Measurements from ENCODE around the gene RAB6B.

Gene RAB6B

DNA sequence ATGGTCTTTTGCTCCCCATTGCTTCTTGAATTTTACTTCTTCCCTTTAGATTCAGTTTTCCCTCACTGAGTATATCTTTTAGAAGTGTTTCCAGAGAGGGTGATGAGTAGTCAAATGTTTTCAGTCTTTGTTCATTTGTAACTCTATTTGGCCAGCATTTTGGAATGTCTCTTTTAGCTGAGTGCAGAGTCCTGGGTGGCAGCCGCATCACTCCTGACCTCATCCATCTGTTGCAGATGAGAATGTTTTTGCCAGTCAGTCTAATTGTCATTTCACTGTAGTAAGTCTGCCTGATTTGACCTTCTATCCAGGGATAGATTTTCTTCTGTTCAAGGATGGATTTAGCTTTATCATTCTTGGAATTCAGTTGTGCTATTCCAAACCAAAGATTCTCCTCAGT, 82.8 kb downstream of the RAB6B start:
- H3K36me3 ChIP-seq (ENCODE audit: control insufficient read depth, insufficient read depth, low read length): no peaks in the 10 kb centered on the region
- no peaks in the 10 kb centered on the region for H3K4me1 ChIP-seq
- H3K9ac ChIP-seq: no peak overlapping the region
- H3K79me2 ChIP-seq: no peaks in the 10 kb centered on the region
- H3K27me3 ChIP-seq (ENCODE audit: control insufficient read depth, insufficient read depth, low read length): no peaks in the 10 kb centered on the region
- TF ChIP-seq, protein P1, sequence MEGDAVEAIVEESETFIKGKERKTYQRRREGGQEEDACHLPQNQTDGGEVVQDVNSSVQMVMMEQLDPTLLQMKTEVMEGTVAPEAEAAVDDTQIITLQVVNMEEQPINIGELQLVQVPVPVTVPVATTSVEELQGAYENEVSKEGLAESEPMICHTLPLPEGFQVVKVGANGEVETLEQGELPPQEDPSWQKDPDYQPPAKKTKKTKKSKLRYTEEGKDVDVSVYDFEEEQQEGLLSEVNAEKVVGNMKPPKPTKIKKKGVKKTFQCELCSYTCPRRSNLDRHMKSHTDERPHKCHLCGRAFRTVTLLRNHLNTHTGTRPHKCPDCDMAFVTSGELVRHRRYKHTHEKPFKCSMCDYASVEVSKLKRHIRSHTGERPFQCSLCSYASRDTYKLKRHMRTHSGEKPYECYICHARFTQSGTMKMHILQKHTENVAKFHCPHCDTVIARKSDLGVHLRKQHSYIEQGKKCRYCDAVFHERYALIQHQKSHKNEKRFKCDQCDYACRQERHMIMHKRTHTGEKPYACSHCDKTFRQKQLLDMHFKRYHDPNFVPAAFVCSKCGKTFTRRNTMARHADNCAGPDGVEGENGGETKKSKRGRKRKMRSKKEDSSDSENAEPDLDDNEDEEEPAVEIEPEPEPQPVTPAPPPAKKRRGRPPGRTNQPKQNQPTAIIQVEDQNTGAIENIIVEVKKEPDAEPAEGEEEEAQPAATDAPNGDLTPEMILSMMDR (IDR thresholded peaks at IDR 0.05): no peak
- no peak overlapping the region for H3K4me3 ChIP-seq (ENCODE audit: low read depth, low read length)
- H3K4me2 ChIP-seq (ENCODE audit: low read length): no peak overlapping the region
- H3K9me3 ChIP-seq (ENCODE audit: control insufficient read depth, low read length): no peaks in the 10 kb centered on the region
- H2AFZ ChIP-seq: no peak overlapping the region
- H3K27ac ChIP-seq: no peak overlapping the region

DNA sequence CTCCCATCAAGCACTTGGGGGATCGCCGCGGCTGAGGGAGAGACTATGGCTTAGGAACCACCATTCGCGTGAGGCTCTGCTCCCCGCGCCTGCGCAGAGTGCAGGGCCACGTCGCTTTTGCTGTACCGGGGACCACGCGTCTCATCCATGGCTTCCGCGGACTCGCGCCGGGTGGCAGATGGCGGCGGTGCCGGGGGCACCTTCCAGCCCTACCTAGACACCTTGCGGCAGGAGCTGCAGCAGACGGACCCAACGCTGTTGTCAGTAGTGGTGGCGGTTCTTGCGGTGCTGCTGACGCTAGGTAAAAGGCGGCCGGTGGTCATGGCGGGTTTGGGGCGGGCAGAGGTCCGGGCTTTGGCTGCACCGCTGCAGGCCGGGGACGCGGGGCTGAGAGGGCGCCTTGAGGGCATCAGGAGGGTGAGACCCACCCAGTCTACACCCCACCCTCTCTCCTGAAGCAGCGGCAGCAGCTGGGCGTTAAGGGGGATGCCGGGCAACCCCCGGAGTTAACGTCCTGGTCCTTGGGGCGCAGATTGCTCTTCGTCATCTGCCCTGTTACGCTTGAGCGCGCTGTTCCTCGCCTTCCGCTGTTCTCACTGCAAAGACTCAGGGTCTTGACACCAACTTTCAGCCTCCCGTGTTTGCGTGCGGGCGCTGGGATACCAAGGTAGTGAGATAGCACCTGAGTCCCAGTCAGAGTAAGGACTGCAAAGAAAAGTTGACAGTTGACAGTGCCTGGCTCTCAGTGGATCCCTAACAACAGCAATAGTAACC, 89.8 kb downstream of the RAB6B start, which contains the start of gene SRPRB:
Gene SRPRB (plus strand): TSS at position 114 of the 774 bp plus-strand sequence. CDS start 34 bp downstream, at position 148.
- Histone ChIP-seq H3K9ac (no peak within 1 kb of the TSS), H3K4me1 (peaks cover 5% of the 10 kb centered on the region), H3K27ac (peak within 1 kb of the TSS; percentile 66), H3K4me3 (ENCODE audit: low read depth, low read length) (peak within 1 kb of the TSS; percentile 79), H3K9me3 (ENCODE audit: control insufficient read depth, low read length) (no peaks in the 10 kb centered on the region), H3K4me2 (ENCODE audit: low read length) (peak within 1 kb of the TSS; percentile 60), H3K79me2 (no peaks in the 10 kb centered on the region), H3K27me3 (ENCODE audit: control insufficient read depth, insufficient read depth, low read length) (no peaks in the 10 kb centered on the region), H3K36me3 (ENCODE audit: control insufficient read depth, insufficient read depth, low read length) (no peaks in the 10 kb centered on the region), H2AFZ (peak within 1 kb of the TSS; percentile 96)
- TF ChIP-seq, protein P1 (IDR thresholded peaks at IDR 0.05): no peak

DNA sequence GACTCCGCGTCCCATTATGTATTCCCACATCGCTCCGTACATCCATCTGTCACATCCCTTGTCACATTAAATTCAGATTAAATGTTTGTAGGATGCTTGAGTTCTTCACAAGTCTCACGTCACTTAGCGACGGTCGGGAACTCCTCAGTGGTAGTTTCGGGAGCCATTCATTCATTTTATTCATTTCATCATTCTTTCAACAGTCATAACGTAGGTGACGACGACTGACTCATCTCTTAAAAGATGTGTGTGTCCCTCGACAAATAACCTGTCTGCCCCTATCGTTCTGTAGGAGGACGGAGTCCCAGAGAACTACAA, 90.3 kb downstream of the RAB6B start:
- Histone ChIP-seq H3K79me2 (no peaks in the 10 kb centered on the region), H3K4me3 (ENCODE audit: low read depth, low read length) (peak overlapping the region; percentile 79), H3K4me2 (ENCODE audit: low read length) (peak overlapping the region; percentile 60), H2AFZ (peak overlapping the region; percentile 96), H3K27me3 (ENCODE audit: control insufficient read depth, insufficient read depth, low read length) (no peaks in the 10 kb centered on the region), H3K4me1 (peaks cover 5% of the 10 kb centered on the region), H3K9ac (no peak overlapping the region), H3K36me3 (ENCODE audit: control insufficient read depth, insufficient read depth, low read length) (no peaks in the 10 kb centered on the region), H3K9me3 (ENCODE audit: control insufficient read depth, low read length) (no peaks in the 10 kb centered on the region), H3K27ac (peak overlapping the region; percentile 66)
- TF ChIP-seq, protein P1 (IDR thresholded peaks at IDR 0.05): no peak

DNA sequence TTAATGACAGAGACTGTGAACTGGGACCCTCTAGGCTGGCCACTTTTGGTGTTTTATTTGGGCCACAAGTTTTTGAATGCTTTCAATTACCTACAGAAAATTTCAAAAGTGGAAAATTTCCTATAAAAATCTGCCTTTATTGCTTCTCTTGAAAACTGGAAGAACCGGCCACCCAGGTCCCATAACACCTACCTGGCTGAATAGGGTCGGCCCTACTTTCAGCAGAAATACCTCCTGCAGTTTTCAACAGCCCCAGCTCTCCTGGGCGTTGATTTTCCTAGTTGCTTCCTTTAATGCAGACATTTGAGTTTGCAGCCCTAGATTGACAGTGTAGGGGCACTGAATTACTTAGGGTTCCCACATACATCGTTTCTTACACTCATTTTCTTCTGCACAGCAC, 90.8 kb downstream of the RAB6B start:
- H2AFZ ChIP-seq: peak overlapping the region; percentile 96
- H3K4me1 ChIP-seq: peaks cover 5% of the 10 kb centered on the region
- TF ChIP-seq, protein P1 (IDR thresholded peaks at IDR 0.05): no peak
- no peaks in the 10 kb centered on the region for H3K9me3 ChIP-seq (ENCODE audit: control insufficient read depth, low read length)
- H3K27me3 ChIP-seq (ENCODE audit: control insufficient read depth, insufficient read depth, low read length): no peaks in the 10 kb centered on the region
- no peak overlapping the region for H3K27ac ChIP-seq
- H3K79me2 ChIP-seq: no peaks in the 10 kb centered on the region
- H3K4me3 ChIP-seq (ENCODE audit: low read depth, low read length): peak overlapping the region; percentile 79
- H3K36me3 ChIP-seq (ENCODE audit: control insufficient read depth, insufficient read depth, low read length): no peaks in the 10 kb centered on the region
- H3K4me2 ChIP-seq (ENCODE audit: low read length): peak overlapping the region; percentile 60
- H3K9ac ChIP-seq: no peak overlapping the region

DNA sequence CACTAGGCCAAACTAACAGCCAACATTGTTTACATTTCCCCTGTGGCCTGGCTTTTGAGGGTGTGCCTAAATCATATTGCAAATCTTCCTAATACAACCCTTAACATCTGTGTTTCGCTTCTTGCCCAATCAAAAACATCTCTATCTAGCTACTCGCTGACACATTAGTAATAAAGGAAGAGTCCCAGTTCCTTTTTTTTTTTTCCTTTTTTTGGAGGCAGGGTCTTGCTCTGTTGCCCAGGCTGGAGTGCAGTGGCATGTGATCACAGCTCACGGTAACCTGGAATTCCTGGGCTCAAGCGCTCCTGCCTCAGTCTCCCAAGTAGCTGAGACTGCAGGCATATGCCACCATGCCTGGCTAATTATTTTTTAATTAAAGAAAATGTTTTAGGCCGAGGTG, 92.2 kb downstream of the RAB6B start:
- H3K36me3 ChIP-seq (ENCODE audit: control insufficient read depth, insufficient read depth, low read length): no peaks in the 10 kb centered on the region
- no peak overlapping the region for H3K4me3 ChIP-seq (ENCODE audit: low read depth, low read length)
- H3K9me3 ChIP-seq (ENCODE audit: control insufficient read depth, low read length): no peaks in the 10 kb centered on the region
- H3K27ac ChIP-seq: no peak overlapping the region
- peaks cover 5% of the 10 kb centered on the region for H3K4me1 ChIP-seq
- no peaks in the 10 kb centered on the region for H3K27me3 ChIP-seq (ENCODE audit: control insufficient read depth, insufficient read depth, low read length)
- no peak overlapping the region for H3K4me2 ChIP-seq (ENCODE audit: low read length)
- H2AFZ ChIP-seq: no peak overlapping the region
- no peaks in the 10 kb centered on the region for H3K79me2 ChIP-seq
- no peak overlapping the region for H3K9ac ChIP-seq
- TF ChIP-seq, protein P1 (IDR thresholded peaks at IDR 0.05): no peak

Data from parathyroid adenoma (tissue), 2 donors.